A673 (cell line): ENCODE measurements around the gene TCAIM. TPM values are rescaled to one million over a fixed set of nuclear protein-coding genes. Genes with fewer than 3 reads are reported as not detected.

ENCODE experiments used
- BruUV-seq: library from RNA; stranded (reverse); fragments of 400-500 nt; replicated peaks from 2 replicates; lab custom pipeline; 2021; lab: Mats Ljungman, UMichigan
- CTCF ChIA-PET: fragments of 300-600 bp; sonication (Branson Sonifier 250); formaldehyde crosslinking; loops from one replicate; lab custom pipeline; 2022; ENCODE audit warnings: antibody characterized with exemption; lab: Charles Lee
- POLR2A ChIA-PET: fragments of 300-600 bp; sonication (Branson Sonifier 250); formaldehyde crosslinking; loops from one replicate; lab custom pipeline; 2022; ENCODE audit warnings: antibody characterized with exemption; ENCODE audit not compliant: low non-redundant PET; lab: Charles Lee
- DNase-seq: peaks from one replicate; pipeline ENCODE4 v3.0.0-alpha.2; 2015; ENCODE audit warnings: low spot score
- H3K27ac ChIP-seq: fragments of 200-600 bp; sonication (generic); 2 replicates; pipeline ENCODE4 v1.5.1; 2016; ENCODE audit warnings: mixed run types, low read depth, mild to moderate bottlenecking, mixed read lengths, antibody characterized with exemption, low read length; ENCODE audit not compliant: poor library complexity, severe bottlenecking
- H3K27me3 ChIP-seq: fragments of 200-600 bp; sonication (generic); replicated peaks from 2 replicates; pipeline ENCODE4 v1.6.1; 2017; ENCODE audit warnings: mixed run types, low read depth, mild to moderate bottlenecking, mixed read lengths, antibody characterized with exemption, low read length; ENCODE audit not compliant: insufficient read depth, poor library complexity
- H3K36me3 ChIP-seq: fragments of 200-600 bp; sonication (generic); 2 replicates; pipeline ENCODE4 v1.6.1; 2016; ENCODE audit warnings: mixed run types, mild to moderate bottlenecking, mixed read lengths, antibody characterized with exemption, low read length; ENCODE audit not compliant: insufficient read depth, poor library complexity, severe bottlenecking
- H3K4me1 ChIP-seq: fragments of 200-600 bp; sonication (generic); 2 replicates; pipeline ENCODE4 v1.6.1; 2017; ENCODE audit warnings: mixed run types, mild to moderate bottlenecking, mixed read lengths, antibody characterized with exemption, low read length; ENCODE audit not compliant: insufficient read depth, poor library complexity, severe bottlenecking
- H3K4me3 ChIP-seq: fragments of 200-600 bp; sonication (generic); 2 replicates; pipeline ENCODE4 v1.5.1; 2016; ENCODE audit warnings: low read depth, mixed run types, mild to moderate bottlenecking, mixed read lengths, low read length; ENCODE audit not compliant: poor library complexity, severe bottlenecking
- H3K9me3 ChIP-seq: fragments of 200-600 bp; sonication (generic); 2 replicates; pipeline ENCODE4 v1.6.1; 2016; ENCODE audit warnings: mixed run types, low read depth, mild to moderate bottlenecking, mixed read lengths, antibody characterized with exemption, low read length; ENCODE audit not compliant: poor library complexity, severe bottlenecking
- EZH2 ChIP-seq: fragments of 200-600 bp; sonication (generic); IDR thresholded peaks from 2 replicates; pipeline ENCODE4 v1.6.1; 2017; ENCODE audit warnings: borderline replicate concordance, low read depth, mild to moderate bottlenecking, mixed read lengths, antibody characterized with exemption, low read length; ENCODE audit not compliant: poor library complexity, severe bottlenecking
- intact Hi-C: fragments of 100-400 bp; cut with micrococcal nuclease; formaldehyde crosslinking; loops from one replicate; pipeline ENCODE4 v1.10.0; 2022; ENCODE audit not compliant: unreplicated experiment
- total RNA-seq: library from RNA; stranded (reverse); gene quantifications from 2 replicates; pipeline ENCODE4 v1.2.3, GENCODE V29; 2021
- TF ChIP-seq, protein P1 (sequence below): fragments of 300-800, 200-600 bp; sonication (generic); conservative IDR thresholded peaks from 2 replicates; pipeline ENCODE4 v1.5.1; 2017; ENCODE audit warnings: low read depth, mild to moderate bottlenecking, antibody characterized with exemption, low read length, moderate library complexity, mixed read lengths

The TCAIM gene
- total RNA-seq, 1 experiment from 2014 or later, result 21.7 TPM

DNA sequence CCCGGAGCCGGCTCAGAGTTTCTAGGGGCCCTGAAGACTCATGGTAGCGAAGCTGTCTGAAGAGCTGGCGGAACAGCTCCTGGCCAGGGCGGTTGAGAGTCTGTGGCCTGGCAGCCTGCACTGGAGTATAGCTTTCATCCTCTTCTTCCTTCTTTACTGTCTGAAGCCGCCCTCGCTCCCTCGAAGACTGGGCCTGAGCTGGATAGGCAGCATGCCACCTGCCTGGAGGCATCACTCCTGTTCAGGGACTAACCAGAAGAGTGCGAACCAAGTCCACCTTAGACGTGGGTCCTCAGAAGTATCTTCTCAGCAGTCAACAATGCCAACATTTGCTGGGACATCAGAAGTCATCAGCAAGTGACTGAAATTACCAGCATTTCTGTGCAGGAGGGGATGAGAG, 116.8 kb downstream of the TCAIM start:
- peaks cover 23% of the 10 kb centered on the region for H3K36me3 ChIP-seq
- H3K4me3 ChIP-seq, result no peak overlapping the region
- DNase-seq, result no peak
- intact Hi-C loops, result no loop called here
- no peaks in the 10 kb centered on the region for H3K4me1 ChIP-seq
- CTCF ChIA-PET, result no interaction called here
- H3K9me3 ChIP-seq, result no peaks in the 10 kb centered on the region
- no peak for TF ChIP-seq EZH2
- TF ChIP-seq, protein P1, sequence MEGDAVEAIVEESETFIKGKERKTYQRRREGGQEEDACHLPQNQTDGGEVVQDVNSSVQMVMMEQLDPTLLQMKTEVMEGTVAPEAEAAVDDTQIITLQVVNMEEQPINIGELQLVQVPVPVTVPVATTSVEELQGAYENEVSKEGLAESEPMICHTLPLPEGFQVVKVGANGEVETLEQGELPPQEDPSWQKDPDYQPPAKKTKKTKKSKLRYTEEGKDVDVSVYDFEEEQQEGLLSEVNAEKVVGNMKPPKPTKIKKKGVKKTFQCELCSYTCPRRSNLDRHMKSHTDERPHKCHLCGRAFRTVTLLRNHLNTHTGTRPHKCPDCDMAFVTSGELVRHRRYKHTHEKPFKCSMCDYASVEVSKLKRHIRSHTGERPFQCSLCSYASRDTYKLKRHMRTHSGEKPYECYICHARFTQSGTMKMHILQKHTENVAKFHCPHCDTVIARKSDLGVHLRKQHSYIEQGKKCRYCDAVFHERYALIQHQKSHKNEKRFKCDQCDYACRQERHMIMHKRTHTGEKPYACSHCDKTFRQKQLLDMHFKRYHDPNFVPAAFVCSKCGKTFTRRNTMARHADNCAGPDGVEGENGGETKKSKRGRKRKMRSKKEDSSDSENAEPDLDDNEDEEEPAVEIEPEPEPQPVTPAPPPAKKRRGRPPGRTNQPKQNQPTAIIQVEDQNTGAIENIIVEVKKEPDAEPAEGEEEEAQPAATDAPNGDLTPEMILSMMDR, result no peak
- POLR2A ChIA-PET, result no interaction called here
- H3K27ac ChIP-seq, result no peak overlapping the region
- BruUV-seq, result no TSS peak
- no peaks in the 10 kb centered on the region for H3K27me3 ChIP-seq

Other genes with a start within 250 kb of the TCAIM start
- not detected in 2 replicates for gene TOPAZ1, start 96.9 kb upstream of the TCAIM start, total RNA-seq
- 17.6 and 18.6 TPM in 2 replicates for gene ZNF445, start 138.9 kb downstream of the TCAIM start, total RNA-seq
- 3.0 and 3.2 TPM in 2 replicates for gene ZKSCAN7, start 216.4 kb downstream of the TCAIM start, total RNA-seq
- gene ZNF660, start 246.2 kb downstream of the TCAIM start, total RNA-seq, result 4.1 and 5.8 TPM in 2 replicates